GM13976 (cell line): ENCODE measurements around the gene NCAM2.

ENCODE experiments used
- DNase-seq: peaks from one replicate; pipeline ENCODE4 v3.0.0; 2012; ENCODE audit warnings: low spot score
- in situ Hi-C: fragments of 300-500 bp; cut with MboI; formaldehyde crosslinking; loops from one replicate; pipeline ENCODE4 v1.12.0; 2022; ENCODE audit warnings: low sequenced_read_pairs, mixed read lengths, inconsistent platforms; ENCODE audit not compliant: unreplicated experiment
- TF ChIP-seq, protein P1 (sequence below): IDR thresholded peaks from 2 replicates; pipeline ENCODE4 v1.5.1; 2012; ENCODE audit warnings: borderline replicate concordance, mild to moderate bottlenecking; ENCODE audit not compliant: insufficient read depth; ENCODE audit errors: extremely low read depth, missing control alignments, control extremely low read depth

NCAM2 gene

GRCh38 chr21:21122680-21123079, 124.5 kb downstream of the NCAM2 start:
- in situ Hi-C loops = no loop called here
- DNase-seq = no peak
- TF ChIP-seq, protein P1, sequence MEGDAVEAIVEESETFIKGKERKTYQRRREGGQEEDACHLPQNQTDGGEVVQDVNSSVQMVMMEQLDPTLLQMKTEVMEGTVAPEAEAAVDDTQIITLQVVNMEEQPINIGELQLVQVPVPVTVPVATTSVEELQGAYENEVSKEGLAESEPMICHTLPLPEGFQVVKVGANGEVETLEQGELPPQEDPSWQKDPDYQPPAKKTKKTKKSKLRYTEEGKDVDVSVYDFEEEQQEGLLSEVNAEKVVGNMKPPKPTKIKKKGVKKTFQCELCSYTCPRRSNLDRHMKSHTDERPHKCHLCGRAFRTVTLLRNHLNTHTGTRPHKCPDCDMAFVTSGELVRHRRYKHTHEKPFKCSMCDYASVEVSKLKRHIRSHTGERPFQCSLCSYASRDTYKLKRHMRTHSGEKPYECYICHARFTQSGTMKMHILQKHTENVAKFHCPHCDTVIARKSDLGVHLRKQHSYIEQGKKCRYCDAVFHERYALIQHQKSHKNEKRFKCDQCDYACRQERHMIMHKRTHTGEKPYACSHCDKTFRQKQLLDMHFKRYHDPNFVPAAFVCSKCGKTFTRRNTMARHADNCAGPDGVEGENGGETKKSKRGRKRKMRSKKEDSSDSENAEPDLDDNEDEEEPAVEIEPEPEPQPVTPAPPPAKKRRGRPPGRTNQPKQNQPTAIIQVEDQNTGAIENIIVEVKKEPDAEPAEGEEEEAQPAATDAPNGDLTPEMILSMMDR = no peak

DNA sequence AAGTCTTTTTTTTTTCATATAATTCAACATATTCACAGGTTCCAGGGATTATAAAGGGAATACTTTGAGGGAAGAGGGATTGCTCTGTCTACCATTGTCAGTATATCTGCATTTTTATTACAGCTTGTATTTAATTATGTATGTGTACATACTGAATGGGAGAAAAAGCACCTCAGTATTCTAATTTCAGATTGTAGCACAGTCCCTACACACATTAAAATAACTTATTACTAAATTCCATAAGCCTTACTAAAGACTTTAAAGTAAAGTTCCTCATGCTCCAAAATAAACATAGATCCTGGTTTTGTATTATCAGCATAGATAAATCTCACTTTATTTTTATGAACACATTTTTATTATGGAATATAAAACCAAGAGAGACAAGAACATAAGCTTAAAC, 134.2 kb downstream of the NCAM2 start:
- TF ChIP-seq, protein P1 = no peak
- no peak for DNase-seq
- in situ Hi-C loops = no loop called here

GRCh38 chr21:21137986-21138385, 139.8 kb downstream of the NCAM2 start:
- in situ Hi-C loops = no loop called here
- TF ChIP-seq, protein P1 = no peak
- DNase-seq = no peak

DNA sequence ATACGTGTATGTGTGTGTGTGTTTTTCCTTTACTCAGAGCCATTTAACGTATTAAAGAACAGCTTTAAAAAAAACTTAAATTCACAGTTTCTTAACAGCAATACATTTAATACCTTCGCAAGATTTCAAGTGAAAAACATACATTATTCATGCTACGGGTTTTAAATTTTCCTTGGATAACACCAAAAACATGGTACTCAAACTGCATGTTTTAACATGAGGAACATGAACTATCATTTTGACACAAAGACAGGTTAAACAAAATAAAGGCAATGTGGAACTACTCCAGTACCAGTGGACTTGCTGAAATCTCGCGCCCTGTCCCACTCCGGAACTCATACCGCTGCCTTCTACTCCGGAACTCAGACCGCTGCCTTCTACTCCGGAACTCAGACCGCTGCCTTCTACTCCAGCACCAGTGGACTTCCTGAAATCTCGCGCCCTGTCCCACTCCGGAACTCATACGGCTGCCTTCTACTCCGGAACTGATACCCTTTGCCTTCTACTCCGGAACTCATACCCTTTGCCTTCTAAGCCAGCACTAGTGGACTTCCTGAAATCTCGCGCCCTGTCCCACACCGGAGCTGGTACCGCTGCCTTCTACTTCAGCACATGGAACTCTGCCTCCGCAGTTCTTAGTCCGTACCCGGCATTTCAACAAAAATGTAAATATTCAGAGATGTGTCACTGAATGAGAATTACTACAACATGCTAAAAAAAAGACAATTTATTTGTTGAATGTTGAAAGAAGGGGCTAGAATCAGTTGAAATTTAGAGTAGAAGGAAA, 148.6 kb downstream of the NCAM2 start:
- in situ Hi-C loops = no loop called here
- DNase-seq = no peak
- TF ChIP-seq, protein P1 = no peak

DNA sequence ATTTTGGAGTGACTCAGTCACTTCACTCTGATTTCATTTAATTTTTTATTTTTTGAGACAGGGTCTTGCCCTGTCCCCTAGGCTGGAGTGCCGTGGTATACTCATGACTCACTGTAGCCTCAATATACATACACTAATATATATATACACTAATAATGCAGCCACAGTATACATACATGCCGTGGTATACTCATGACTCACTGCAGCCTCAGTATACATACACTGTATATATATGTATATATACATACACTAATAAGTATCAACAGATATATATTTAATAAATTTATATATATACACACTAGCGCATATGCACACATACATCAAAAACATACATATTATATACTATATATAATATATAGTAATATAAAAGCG, 149.2 kb downstream of the NCAM2 start:
- in situ Hi-C loops = no loop called here
- no peak for DNase-seq
- TF ChIP-seq, protein P1 = no peak

DNA sequence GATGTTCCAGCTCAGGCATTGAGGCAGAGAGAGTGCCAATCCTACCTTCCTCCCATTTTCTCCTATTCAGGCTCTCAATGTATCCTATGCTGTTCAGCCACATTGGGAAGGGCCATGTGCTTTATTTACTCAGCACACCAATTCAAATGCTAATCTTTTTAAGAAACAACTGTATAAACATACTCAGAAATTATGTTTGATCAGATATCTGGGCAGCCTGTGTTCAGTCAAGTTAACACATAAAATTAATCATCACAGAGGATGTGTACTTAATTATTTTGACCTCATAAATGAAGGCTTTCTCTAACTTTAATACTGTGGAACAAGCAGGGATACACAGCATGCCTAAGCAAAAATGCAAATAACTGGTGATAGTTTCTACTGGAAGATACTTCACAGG, 149.8 kb downstream of the NCAM2 start:
- in situ Hi-C loops = no loop called here
- no peak for DNase-seq
- TF ChIP-seq, protein P1 = no peak
